Measurements from ENCODE around the gene TDRKH. TPM values are rescaled to one million over a fixed set of nuclear protein-coding genes. Genes with fewer than 3 reads are reported as not detected.
A peak's percentile ranks its signal among the peaks of the same experiment; 100 is the strongest.

Gene TDRKH
- total and polyA plus RNA-seq, 2 experiments from 2014 or later: 7.8 to 12.9 TPM

DNA sequence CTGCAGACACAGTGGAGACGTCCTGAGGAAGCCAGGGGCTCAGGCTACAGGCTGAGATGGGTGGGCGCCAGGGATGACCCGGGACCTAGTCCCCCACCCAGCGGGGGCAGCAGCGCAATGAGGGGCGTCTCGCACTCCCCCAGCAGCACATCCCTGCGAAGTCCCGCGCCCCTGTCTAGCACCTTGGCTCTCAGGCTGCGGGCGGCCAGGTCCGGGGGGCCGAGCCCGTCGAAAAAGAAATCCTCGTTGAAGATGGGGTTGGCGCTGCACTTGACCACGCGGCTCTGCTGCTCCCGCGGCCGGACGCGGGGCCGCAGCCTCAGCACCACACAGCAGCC lies 47.6 kb upstream of the TDRKH start:
- no peak for DNase-seq (ENCODE audit: low read depth in 1 of 2, low spot score in 1 of 2)
- TF ChIP-seq, protein P1, sequence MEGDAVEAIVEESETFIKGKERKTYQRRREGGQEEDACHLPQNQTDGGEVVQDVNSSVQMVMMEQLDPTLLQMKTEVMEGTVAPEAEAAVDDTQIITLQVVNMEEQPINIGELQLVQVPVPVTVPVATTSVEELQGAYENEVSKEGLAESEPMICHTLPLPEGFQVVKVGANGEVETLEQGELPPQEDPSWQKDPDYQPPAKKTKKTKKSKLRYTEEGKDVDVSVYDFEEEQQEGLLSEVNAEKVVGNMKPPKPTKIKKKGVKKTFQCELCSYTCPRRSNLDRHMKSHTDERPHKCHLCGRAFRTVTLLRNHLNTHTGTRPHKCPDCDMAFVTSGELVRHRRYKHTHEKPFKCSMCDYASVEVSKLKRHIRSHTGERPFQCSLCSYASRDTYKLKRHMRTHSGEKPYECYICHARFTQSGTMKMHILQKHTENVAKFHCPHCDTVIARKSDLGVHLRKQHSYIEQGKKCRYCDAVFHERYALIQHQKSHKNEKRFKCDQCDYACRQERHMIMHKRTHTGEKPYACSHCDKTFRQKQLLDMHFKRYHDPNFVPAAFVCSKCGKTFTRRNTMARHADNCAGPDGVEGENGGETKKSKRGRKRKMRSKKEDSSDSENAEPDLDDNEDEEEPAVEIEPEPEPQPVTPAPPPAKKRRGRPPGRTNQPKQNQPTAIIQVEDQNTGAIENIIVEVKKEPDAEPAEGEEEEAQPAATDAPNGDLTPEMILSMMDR (IDR thresholded peaks at IDR 0.05; ENCODE audit: low read depth, low read length): no peak
- Histone ChIP-seq H3K9me3 (ENCODE audit: low read depth) (no peaks in the 10 kb centered on the region), H3K27ac (no peak overlapping the region), H3K27me3 (peaks cover 59% of the 10 kb centered on the region), H3K36me3 (no peaks in the 10 kb centered on the region), H3K4me3 (peak overlapping the region; percentile 30), H3K4me1 (ENCODE audit: low read depth) (no peaks in the 10 kb centered on the region)

DNA sequence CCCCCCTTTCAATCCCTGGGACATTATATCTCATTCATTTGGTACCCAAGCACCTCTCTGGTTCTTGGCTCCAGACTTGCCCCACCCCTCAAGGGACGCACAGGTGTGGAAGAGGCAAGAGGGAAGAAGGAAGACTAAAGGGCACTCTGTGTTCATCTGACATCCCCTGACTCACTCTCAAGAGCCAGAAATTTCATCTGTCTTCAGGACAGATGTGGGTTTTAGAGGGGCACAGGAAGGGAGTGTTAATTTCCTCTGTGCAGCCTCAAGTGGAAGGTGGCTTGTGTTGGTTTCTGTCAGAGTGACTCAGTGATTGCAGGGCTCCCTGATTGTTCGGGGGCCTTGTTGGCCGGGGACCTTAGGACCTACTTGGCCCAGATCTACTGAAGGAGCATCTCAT lies 46.9 kb upstream of the TDRKH start:
- Histone ChIP-seq H3K36me3 (no peaks in the 10 kb centered on the region), H3K27ac (no peak overlapping the region), H3K27me3 (peaks cover 57% of the 10 kb centered on the region), H3K9me3 (ENCODE audit: low read depth) (no peaks in the 10 kb centered on the region), H3K4me3 (no peak overlapping the region), H3K4me1 (ENCODE audit: low read depth) (no peaks in the 10 kb centered on the region)
- TF ChIP-seq, protein P1 (IDR thresholded peaks at IDR 0.05; ENCODE audit: low read depth, low read length): no peak
- DNase-seq (ENCODE audit: low read depth in 1 of 2, low spot score in 1 of 2): no peak

DNA sequence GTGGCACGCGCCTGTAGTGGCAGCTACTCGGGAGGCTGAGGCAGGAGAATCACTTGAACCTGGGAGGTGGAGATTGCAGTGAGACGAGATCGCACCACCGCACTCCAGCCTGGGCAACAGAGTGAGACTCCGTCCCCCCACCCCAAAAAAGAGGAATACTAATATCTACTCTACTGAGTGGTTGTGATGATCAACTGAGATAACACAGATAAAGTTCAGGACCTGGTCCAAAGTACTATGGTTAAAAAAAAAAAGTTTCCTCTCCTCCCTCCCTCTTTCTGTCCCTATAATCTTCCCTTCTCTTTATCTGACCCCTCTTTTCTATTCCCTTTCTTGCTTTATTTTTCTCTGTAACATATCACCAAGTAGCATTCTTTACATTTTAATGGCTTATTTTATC lies 45.3 kb upstream of the TDRKH start:
- TF ChIP-seq, protein P1 (IDR thresholded peaks at IDR 0.05; ENCODE audit: low read depth, low read length): no peak
- H3K27ac ChIP-seq: no peak overlapping the region
- H3K4me1 ChIP-seq (ENCODE audit: low read depth): no peaks in the 10 kb centered on the region
- no peak for DNase-seq (ENCODE audit: low read depth in 1 of 2, low spot score in 1 of 2)
- no peaks in the 10 kb centered on the region for H3K9me3 ChIP-seq (ENCODE audit: low read depth)
- H3K36me3 ChIP-seq: no peaks in the 10 kb centered on the region
- no peak overlapping the region for H3K4me3 ChIP-seq
- H3K27me3 ChIP-seq: peaks cover 41% of the 10 kb centered on the region

DNA sequence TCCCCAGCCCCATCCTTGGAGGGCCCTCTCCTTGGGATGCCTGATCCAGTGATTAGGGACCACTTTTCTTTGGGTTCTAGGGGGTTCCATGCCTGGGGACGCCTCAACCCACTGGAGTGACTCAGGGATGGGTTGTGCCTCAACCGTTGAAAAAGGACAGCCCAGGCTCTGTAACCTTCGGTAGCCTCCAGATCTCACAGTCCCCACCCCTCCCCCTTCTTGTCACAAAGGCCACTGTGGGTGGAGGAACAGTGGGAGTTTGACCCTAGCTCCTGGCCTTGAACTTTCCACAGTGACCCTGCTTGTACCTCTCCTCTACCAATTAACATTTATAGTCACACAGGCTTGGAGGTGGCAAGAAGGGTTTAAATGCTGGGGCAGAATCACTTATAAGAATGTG lies 43.9 kb upstream of the TDRKH start:
- DNase-seq (ENCODE audit: low read depth in 1 of 2, low spot score in 1 of 2): no peak
- H3K27me3 ChIP-seq: peaks cover 28% of the 10 kb centered on the region
- no peak overlapping the region for H3K4me3 ChIP-seq
- H3K9me3 ChIP-seq (ENCODE audit: low read depth): no peaks in the 10 kb centered on the region
- TF ChIP-seq, protein P1 (IDR thresholded peaks at IDR 0.05; ENCODE audit: low read depth, low read length): no peak
- H3K4me1 ChIP-seq (ENCODE audit: low read depth): no peaks in the 10 kb centered on the region
- H3K36me3 ChIP-seq: no peaks in the 10 kb centered on the region
- H3K27ac ChIP-seq: no peak overlapping the region

DNA sequence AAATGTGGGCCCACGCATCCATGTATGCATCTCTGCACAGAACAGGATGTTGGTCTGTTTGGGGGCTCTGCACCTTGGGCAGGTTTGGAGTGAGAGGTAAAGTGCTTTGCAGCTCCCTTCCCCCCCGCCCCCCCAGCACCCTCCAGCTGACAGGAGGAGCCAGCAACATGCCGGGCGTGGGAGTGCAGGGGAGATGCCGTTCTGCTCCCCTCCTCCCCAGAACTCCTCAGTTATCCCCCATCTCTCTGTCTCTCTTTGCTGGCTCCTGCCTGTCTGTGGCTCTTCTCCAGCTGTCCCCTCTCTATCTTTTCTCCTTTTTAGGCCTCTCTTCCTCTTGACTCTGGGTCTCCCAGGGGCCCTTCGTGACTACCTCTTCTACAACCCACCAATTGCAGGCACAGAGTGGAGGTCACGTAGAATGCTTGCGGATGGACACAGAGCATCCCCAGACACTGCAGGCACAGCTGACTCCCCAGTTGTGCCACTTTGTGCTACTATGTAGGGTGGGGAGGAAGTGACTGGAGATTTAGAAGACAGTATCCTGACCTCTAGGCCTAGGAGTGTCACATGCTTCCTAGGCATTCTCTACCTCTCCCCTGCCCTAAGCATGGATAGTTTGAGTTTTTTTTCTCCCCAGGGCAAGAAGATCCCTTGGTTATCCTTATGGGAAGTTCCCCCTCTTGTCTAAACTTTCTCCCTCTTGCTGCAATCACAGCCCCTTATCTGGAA lies 43.0 kb upstream of the TDRKH start:
- H3K4me3 ChIP-seq: no peak overlapping the region
- TF ChIP-seq, protein P1 (IDR thresholded peaks at IDR 0.05; ENCODE audit: low read depth, low read length): no peak
- H3K27ac ChIP-seq: no peak overlapping the region
- no peaks in the 10 kb centered on the region for H3K4me1 ChIP-seq (ENCODE audit: low read depth)
- H3K27me3 ChIP-seq: peaks cover 19% of the 10 kb centered on the region
- DNase-seq (ENCODE audit: low read depth in 1 of 2, low spot score in 1 of 2): no peak
- H3K9me3 ChIP-seq (ENCODE audit: low read depth): no peaks in the 10 kb centered on the region
- no peaks in the 10 kb centered on the region for H3K36me3 ChIP-seq
